IMR-90 (cell line): ENCODE results near the gene STK10. TPM values are rescaled to one million over a fixed set of nuclear protein-coding genes. Genes with fewer than 3 reads are reported as not detected.
A peak's percentile ranks its signal among the peaks of the same experiment; 100 is the strongest.

Source experiments
- ATAC-seq: fragments of 200-7000 bp; cut with Tn5 transposase; 2 replicates; pipeline ENCODE4 v1.9.1; 2020; ENCODE audit warnings: low read depth, mild to moderate bottlenecking, moderate library complexity
- BruUV-seq: library from RNA; stranded (reverse); fragments of 400-500 nt; replicated peaks from 2 replicates; lab custom pipeline; 2021; lab: Mats Ljungman, UMichigan
- CTCF ChIA-PET: fragments of 300-600 bp; formaldehyde crosslinking; extraction: SDS; loops from one replicate; lab custom pipeline; 2021; ENCODE audit warnings: antibody characterized with exemption; lab: Yijun Ruan, JAX
- POLR2A ChIA-PET: fragments of 300-600 bp; sonication (Branson Sonifier 250); formaldehyde crosslinking; loops from one replicate; lab custom pipeline; 2022; ENCODE audit warnings: antibody characterized with exemption; ENCODE audit not compliant: unreplicated experiment; lab: Charles Lee
- DNase-seq: peaks from one replicate; pipeline ENCODE4 v3.0.0; 2013
- H2AFZ ChIP-seq: replicated peaks from 2 replicates; pipeline ENCODE3; 2013; ENCODE audit warnings: low read length, mild to moderate bottlenecking; ENCODE audit not compliant: poor library complexity
- H2AK5ac ChIP-seq: 2 replicates; pipeline ENCODE4 v1.6.1; 2013; ENCODE audit warnings: low read depth, low read length, inconsistent platforms
- H2AK9ac ChIP-seq: replicated peaks from 2 replicates; pipeline ENCODE3; 2013; ENCODE audit warnings: mild to moderate bottlenecking, low read depth, low read length, moderate library complexity; ENCODE audit not compliant: poor library complexity
- H2BK120ac ChIP-seq: 2 replicates; pipeline ENCODE4 v1.6.1; 2013; ENCODE audit warnings: low read depth, low read length, inconsistent platforms
- H2BK15ac ChIP-seq: 3 replicates; pipeline ENCODE4 v1.6.1; 2013; ENCODE audit warnings: low read depth, low read length, inconsistent platforms
- H2BK20ac ChIP-seq: 2 replicates; pipeline ENCODE4 v1.6.1; 2013; ENCODE audit warnings: low read depth, mild to moderate bottlenecking, inconsistent platforms, low read length, moderate library complexity
- H2BK5ac ChIP-seq: 2 replicates; pipeline ENCODE4 v1.6.1; 2013; ENCODE audit warnings: mild to moderate bottlenecking, low read depth, low read length, inconsistent platforms; ENCODE audit not compliant: poor library complexity, severe bottlenecking
- H3K14ac ChIP-seq: replicated peaks from 2 replicates; pipeline ENCODE4 v1.6.1; 2013; ENCODE audit warnings: low read depth, low read length, inconsistent platforms
- H3K18ac ChIP-seq: 2 replicates; pipeline ENCODE4 v1.6.1; 2013; ENCODE audit warnings: low read depth, low read length, control low read depth
- H3K23ac ChIP-seq: 2 replicates; pipeline ENCODE4 v1.6.1; 2013; ENCODE audit warnings: low read depth, low read length, inconsistent platforms
- H3K27ac ChIP-seq: 2 replicates; pipeline ENCODE4 v1.5.1; 2013; ENCODE audit warnings: mild to moderate bottlenecking, control low read depth, low read length; ENCODE audit not compliant: insufficient read depth
- H3K27me3 ChIP-seq: 2 replicates; pipeline ENCODE4 v1.6.1; 2013; ENCODE audit warnings: low read length; ENCODE audit not compliant: control insufficient read depth, insufficient read depth
- H3K36me3 ChIP-seq: 2 replicates; pipeline ENCODE4 v1.6.1; 2013; ENCODE audit warnings: low read length, mixed read lengths; ENCODE audit not compliant: control insufficient read depth, insufficient read depth
- H3K4ac ChIP-seq: 2 replicates; pipeline ENCODE4 v1.6.1; 2013; ENCODE audit warnings: low read depth, low read length, inconsistent platforms
- H3K4me1 ChIP-seq: 2 replicates; pipeline ENCODE4 v1.6.1; 2013; ENCODE audit warnings: low read length, mixed read lengths; ENCODE audit not compliant: control insufficient read depth, insufficient read depth
- H3K4me2 ChIP-seq: 2 replicates; pipeline ENCODE4 v1.6.1; 2013; ENCODE audit warnings: low read depth, mild to moderate bottlenecking, control low read depth, low read length, moderate library complexity
- H3K4me3 ChIP-seq: 2 replicates; pipeline ENCODE4 v1.5.1; 2013; ENCODE audit warnings: low read depth, mild to moderate bottlenecking, control low read depth, low read length, moderate library complexity; ENCODE audit not compliant: insufficient read depth
- H3K56ac ChIP-seq: 2 replicates; pipeline ENCODE4 v1.6.1; 2013; ENCODE audit warnings: low read length, inconsistent platforms; ENCODE audit not compliant: insufficient read depth; ENCODE audit errors: extremely low read depth
- H3K79me1 ChIP-seq, 2 experiments: 2 replicates each; pipeline ENCODE4 v1.6.1; 2013; ENCODE audit warnings: low read length in 2 of 2, inconsistent platforms in 1 of 2, low read depth in 1 of 2
- H3K9ac ChIP-seq: 2 replicates; pipeline ENCODE4 v1.6.1; 2013; ENCODE audit warnings: low read depth, low read length, control low read depth
- H3K9me1 ChIP-seq: 2 replicates; pipeline ENCODE4 v1.6.1; 2013; ENCODE audit warnings: low read length, inconsistent platforms; ENCODE audit not compliant: insufficient read depth
- H3K9me3 ChIP-seq: 2 replicates; pipeline ENCODE4 v1.6.1; 2013; ENCODE audit warnings: low read length; ENCODE audit not compliant: control insufficient read depth, insufficient read depth
- H4K20me1 ChIP-seq: 2 replicates; pipeline ENCODE4 v1.6.1; 2013; ENCODE audit warnings: low read length, inconsistent platforms; ENCODE audit not compliant: insufficient read depth
- H4K5ac ChIP-seq: 2 replicates; pipeline ENCODE4 v1.6.1; 2013; ENCODE audit warnings: mild to moderate bottlenecking, low read depth, low read length, control low read depth
- H4K8ac ChIP-seq, 2 experiments: 2 replicates each; pipeline ENCODE4 v1.6.1; 2013; ENCODE audit warnings: low read depth in 2 of 2, low read length in 2 of 2, control low read depth in 1 of 2, inconsistent platforms in 1 of 2
- H4K91ac ChIP-seq: 2 replicates; pipeline ENCODE4 v1.6.1; 2013; ENCODE audit warnings: low read depth, low read length, inconsistent platforms; ENCODE audit not compliant: insufficient read depth
- BHLHE40 ChIP-seq: fragments of 150-350 bp; IDR thresholded peaks from 2 replicates; pipeline ENCODE4 v1.6.1; 2016; ENCODE audit warnings: mild to moderate bottlenecking, low read depth, low read length
- CEBPB ChIP-seq: IDR thresholded peaks from 2 replicates; pipeline ENCODE4 v1.6.1; 2012; ENCODE audit warnings: low read depth, low read length, improper control_type of control experiment
- CHD1 ChIP-seq: IDR thresholded peaks from 2 replicates; pipeline ENCODE4 v1.6.1; 2012; ENCODE audit warnings: low read depth, low read length, improper control_type of control experiment
- FOS ChIP-seq: fragments of 150-350 bp; IDR thresholded peaks from 2 replicates; pipeline ENCODE4 v1.6.1; 2016; ENCODE audit warnings: low read depth, low read length
- MAFK ChIP-seq: IDR thresholded peaks from 2 replicates; pipeline ENCODE4 v1.6.1; 2012; ENCODE audit warnings: low read depth, low read length, improper control_type of control experiment
- MAZ ChIP-seq: IDR thresholded peaks from 2 replicates; pipeline ENCODE4 v1.6.1; 2012; ENCODE audit warnings: low read depth, mild to moderate bottlenecking, low read length, improper control_type of control experiment, moderate library complexity, borderline replicate concordance
- MXI1 ChIP-seq: IDR thresholded peaks from 2 replicates; pipeline ENCODE4 v1.6.1; 2012; ENCODE audit warnings: low read depth, mild to moderate bottlenecking, low read length, moderate library complexity, borderline replicate concordance
- NFE2L2 ChIP-seq: fragments of 150-350 bp; IDR thresholded peaks from 2 replicates; pipeline ENCODE4 v1.6.1; 2016; ENCODE audit warnings: low read depth, mild to moderate bottlenecking, low read length
- POLR2A ChIP-seq: IDR thresholded peaks from 2 replicates; pipeline ENCODE4 v1.6.1; 2012; ENCODE audit warnings: mild to moderate bottlenecking, low read depth, low read length
- RAD21 ChIP-seq: IDR thresholded peaks from 2 replicates; pipeline ENCODE4 v1.6.1; 2012; ENCODE audit warnings: low read length, improper control_type of control experiment
- RCOR1 ChIP-seq: IDR thresholded peaks from 2 replicates; pipeline ENCODE4 v1.6.1; 2012; ENCODE audit warnings: mild to moderate bottlenecking, low read length, improper control_type of control experiment; ENCODE audit not compliant: insufficient replicate concordance
- RFX5 ChIP-seq: IDR thresholded peaks from 2 replicates; pipeline ENCODE4 v1.8.0; 2012; ENCODE audit warnings: low read depth, mild to moderate bottlenecking, low read length, moderate library complexity
- SMC3 ChIP-seq: fragments of 150-350 bp; IDR thresholded peaks from 2 replicates; pipeline ENCODE4 v1.6.1; 2016; ENCODE audit warnings: low read depth, mild to moderate bottlenecking, antibody characterized with exemption, low read length, moderate library complexity
- WGBS, 2 experiments: methylation state at CpG; one replicate each; pipeline versions ENCODE4 v1.1.5 to v1.1.7; 2013; ENCODE audit warnings: missing lambda C conversion rate in 2 of 2; ENCODE audit not compliant: insufficient read length in 1 of 2; ENCODE audit errors: extremely low coverage in 2 of 2; 5-methylcytosine and 5-hydroxymethylcytosine counted together
- dilution Hi-C: fragments of 300-500 bp; cut with HindIII; formaldehyde crosslinking; loops from one replicate; pipeline ENCODE4 v1.14.3; 2018; ENCODE audit warnings: low sequenced_read_pairs; ENCODE audit not compliant: unreplicated experiment
- in situ Hi-C: fragments of 300-500 bp; cut with MboI; formaldehyde crosslinking; loops from 3 replicates; pipeline ENCODE4 v1.14.3; 2019; ENCODE audit warnings: low sequenced_read_pairs, inconsistent platforms, mixed read lengths
- intact Hi-C: fragments of 100-400 bp; cut with micrococcal nuclease; formaldehyde crosslinking; loops from 2 replicates; pipeline ENCODE4 v1.10.0; 2022
- polyA plus RNA-seq, 3 experiments: library from polyadenylated mRNA; depleted of rRNA; stranded (reverse); fragments of >200 nt; gene quantifications; 2 replicates each; pipeline ENCODE4 v1.2.3, GENCODE V29; 2012; ENCODE audit warnings: low replicate concordance in 1 of 3
- total RNA-seq: library from RNA; depleted of rRNA; stranded (reverse); fragments of >200 nt; gene quantifications from 2 replicates; pipeline ENCODE4 v1.2.3, GENCODE V29; 2012
- TF ChIP-seq, protein P1 (sequence below): fragments of 150-350 bp; IDR thresholded peaks from 2 replicates; pipeline ENCODE4 v1.6.1; 2016; ENCODE audit warnings: low read depth, mild to moderate bottlenecking, low read length, moderate library complexity, borderline replicate concordance
- TF ChIP-seq, protein P2 (sequence below): conservative IDR thresholded peaks from 2 replicates; pipeline ENCODE4 v1.5.1; 2012; ENCODE audit warnings: mild to moderate bottlenecking, low read depth, low read length, improper control_type of control experiment

STK10 gene
- total and polyA plus RNA-seq, 2 of the 4 experiments (the other 2 are of a cell fraction), result 15.4 to 18.5 TPM

DNA sequence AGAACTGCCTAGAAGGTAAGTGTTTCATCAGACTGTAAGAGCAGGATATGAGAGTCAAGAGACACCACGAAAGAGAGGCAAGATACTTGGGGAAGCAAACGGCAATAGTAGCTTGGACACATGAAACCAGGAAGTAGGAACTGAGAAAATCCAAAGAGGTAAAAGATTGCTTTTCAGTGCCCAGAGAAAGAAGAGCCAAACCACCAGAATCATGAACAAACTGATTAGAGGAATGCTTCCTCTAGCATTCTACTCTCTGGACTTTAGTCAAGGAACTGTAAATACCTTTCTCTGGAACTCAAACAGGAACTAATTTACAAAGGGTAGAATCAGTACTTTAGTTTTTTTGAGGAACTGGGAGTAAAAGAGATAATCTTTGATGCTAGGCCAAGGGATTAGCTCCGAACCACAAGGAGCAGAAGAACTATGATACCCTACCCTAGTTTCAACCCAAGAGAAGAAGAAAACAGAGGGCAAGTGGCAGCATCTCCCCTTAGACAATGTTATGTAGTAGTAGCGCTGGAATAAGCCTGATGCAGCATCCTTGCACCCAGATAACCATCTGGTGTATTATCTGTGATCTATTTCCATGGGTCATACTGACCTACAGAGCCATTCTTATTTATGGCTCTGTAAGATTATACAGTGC, 47.2 kb upstream of the STK10 start:
- in situ Hi-C loops (no loop called here), dilution Hi-C loops (no loop called here), intact Hi-C loops (loop anchor here (5.0 kb wide), 1 partner anchor 42 kb away; no protein-coding TSS in a partner anchor)
- WGBS, 2 experiments, result 43% methylated on average over 2 of the region's 4 CpGs; no CpG with 5 or more reads in 1 of the 2 experiments
- H3K27ac ChIP-seq, result no peak overlapping the region
- H3K23ac ChIP-seq, result no peak overlapping the region
- H3K79me1 ChIP-seq, result peaks cover 20 to 55% of the 10 kb centered on the region in 2 experiments
- no peaks in the 10 kb centered on the region for H3K9me3 ChIP-seq
- ATAC-seq (peak; percentile 45; the same call in 1 of the 2 replicates), DNase-seq (peak; percentile 7)
- H4K91ac ChIP-seq, result no peak overlapping the region
- no peak overlapping the region for H3K4ac ChIP-seq
- no peak overlapping the region for H2BK120ac ChIP-seq
- H3K4me3 ChIP-seq, result no peak overlapping the region
- H3K9me1 ChIP-seq, result peaks cover 7% of the 10 kb centered on the region; the same call in 1 of the 2 replicates
- no peak overlapping the region for H3K18ac ChIP-seq
- peaks cover 10% of the 10 kb centered on the region for H3K36me3 ChIP-seq
- peaks cover 11% of the 10 kb centered on the region for H3K4me1 ChIP-seq
- no peak overlapping the region for H2BK5ac ChIP-seq
- POLR2A ChIA-PET, result no interaction called here
- H2BK20ac ChIP-seq, result no peak overlapping the region
- H3K14ac ChIP-seq, result no peak overlapping the region
- no peak overlapping the region for H2AK9ac ChIP-seq
- CTCF ChIA-PET, result interaction anchor here (1.0 kb wide), 1 partner anchor 14 kb away, joined by 3 read pairs; no protein-coding TSS in a partner anchor
- no TSS peak for BruUV-seq
- peaks cover 30% of the 10 kb centered on the region; the same call in 1 of the 2 replicates for H4K20me1 ChIP-seq
- H2AFZ ChIP-seq, result no peak overlapping the region
- H4K5ac ChIP-seq, result no peak overlapping the region
- no peak overlapping the region for H2BK15ac ChIP-seq
- H3K27me3 ChIP-seq, result no peaks in the 10 kb centered on the region
- TF ChIP-seq, protein P1, sequence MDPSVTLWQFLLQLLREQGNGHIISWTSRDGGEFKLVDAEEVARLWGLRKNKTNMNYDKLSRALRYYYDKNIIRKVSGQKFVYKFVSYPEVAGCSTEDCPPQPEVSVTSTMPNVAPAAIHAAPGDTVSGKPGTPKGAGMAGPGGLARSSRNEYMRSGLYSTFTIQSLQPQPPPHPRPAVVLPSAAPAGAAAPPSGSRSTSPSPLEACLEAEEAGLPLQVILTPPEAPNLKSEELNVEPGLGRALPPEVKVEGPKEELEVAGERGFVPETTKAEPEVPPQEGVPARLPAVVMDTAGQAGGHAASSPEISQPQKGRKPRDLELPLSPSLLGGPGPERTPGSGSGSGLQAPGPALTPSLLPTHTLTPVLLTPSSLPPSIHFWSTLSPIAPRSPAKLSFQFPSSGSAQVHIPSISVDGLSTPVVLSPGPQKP, result no peak
- TF ChIP-seq CEBPB (no peak), MAZ (no peak), MAFK (no peak), RFX5 (no peak), BHLHE40 (no peak), CHD1 (no peak), MXI1 (no peak), SMC3 (no peak), RAD21 (no peak), FOS (no peak), RCOR1 (no peak), POLR2A (no peak), NFE2L2 (no peak)
- TF ChIP-seq, protein P2, sequence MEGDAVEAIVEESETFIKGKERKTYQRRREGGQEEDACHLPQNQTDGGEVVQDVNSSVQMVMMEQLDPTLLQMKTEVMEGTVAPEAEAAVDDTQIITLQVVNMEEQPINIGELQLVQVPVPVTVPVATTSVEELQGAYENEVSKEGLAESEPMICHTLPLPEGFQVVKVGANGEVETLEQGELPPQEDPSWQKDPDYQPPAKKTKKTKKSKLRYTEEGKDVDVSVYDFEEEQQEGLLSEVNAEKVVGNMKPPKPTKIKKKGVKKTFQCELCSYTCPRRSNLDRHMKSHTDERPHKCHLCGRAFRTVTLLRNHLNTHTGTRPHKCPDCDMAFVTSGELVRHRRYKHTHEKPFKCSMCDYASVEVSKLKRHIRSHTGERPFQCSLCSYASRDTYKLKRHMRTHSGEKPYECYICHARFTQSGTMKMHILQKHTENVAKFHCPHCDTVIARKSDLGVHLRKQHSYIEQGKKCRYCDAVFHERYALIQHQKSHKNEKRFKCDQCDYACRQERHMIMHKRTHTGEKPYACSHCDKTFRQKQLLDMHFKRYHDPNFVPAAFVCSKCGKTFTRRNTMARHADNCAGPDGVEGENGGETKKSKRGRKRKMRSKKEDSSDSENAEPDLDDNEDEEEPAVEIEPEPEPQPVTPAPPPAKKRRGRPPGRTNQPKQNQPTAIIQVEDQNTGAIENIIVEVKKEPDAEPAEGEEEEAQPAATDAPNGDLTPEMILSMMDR, result no peak
- no peak overlapping the region for H3K4me2 ChIP-seq
- no peak overlapping the region for H3K9ac ChIP-seq
- H2AK5ac ChIP-seq, result no peak overlapping the region
- H4K8ac ChIP-seq, result no peak overlapping the region
- H3K56ac ChIP-seq, result no peak overlapping the region
